ENCODE data around the gene CNTROB. TPM values are rescaled to one million over a fixed set of nuclear protein-coding genes. Genes with fewer than 3 reads are reported as not detected.

Gene CNTROB
- total and polyA plus RNA-seq, 10 of the 15 experiments (the other 5 are each of a cell fraction or from before 2014, with no cell fraction given): 2.0 to 36.2 (median 28.2) TPM

DNA sequence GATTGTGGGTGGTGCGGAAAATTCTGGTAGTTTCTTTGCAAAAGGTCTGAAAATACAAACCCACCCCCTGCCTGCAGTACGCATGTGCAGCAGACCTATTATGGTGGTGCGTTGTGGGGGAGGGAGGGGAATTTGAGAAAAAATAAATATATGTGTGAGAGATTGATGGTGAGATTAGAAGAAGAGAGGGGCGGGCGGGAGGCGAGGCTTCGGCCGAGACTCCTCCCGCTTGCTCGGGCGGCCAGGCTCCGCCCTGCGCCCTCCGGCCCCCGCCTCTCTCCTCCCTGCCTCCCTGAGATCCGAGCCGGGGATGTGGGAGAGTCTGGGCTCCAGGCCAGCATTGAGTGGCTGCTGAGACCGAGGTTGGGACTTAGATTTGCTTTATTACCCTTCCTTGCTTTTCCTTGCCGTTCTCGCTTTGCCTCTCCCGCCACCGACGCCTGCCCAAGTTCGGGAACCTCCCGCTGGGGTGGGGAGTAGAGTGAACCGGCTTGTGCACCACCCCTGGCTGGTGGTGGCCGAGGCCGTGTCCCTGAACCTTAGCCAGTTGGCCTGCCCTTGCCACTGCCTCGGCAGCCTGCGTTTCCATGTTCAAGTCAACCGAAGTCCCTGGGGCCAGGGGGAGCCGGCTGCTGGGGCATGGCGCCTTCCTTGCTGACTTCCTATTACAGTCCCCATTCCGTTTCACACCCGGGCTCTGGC lies 44.4 kb upstream of the CNTROB start (continued):
- TF ChIP-seq ATF2 (IDR thresholded peaks at IDR 0.05; ENCODE audit: low read length): no peak
- no peak for TF ChIP-seq ATF7 (IDR thresholded peaks at IDR 0.05; ENCODE audit: low read depth)
- TF ChIP-seq TCF12 (IDR thresholded peaks at IDR 0.05; ENCODE audit: low read depth, low read length): no peak
- no peak for TF ChIP-seq GATAD2B (conservative IDR thresholded peaks at IDR 0.05; ENCODE audit: low read depth)
- TF ChIP-seq REST (IDR thresholded peaks at IDR 0.05; ENCODE audit: low read depth, low read length): no peak
- no peak for TF ChIP-seq POLR2AphosphoS2 (IDR thresholded peaks at IDR 0.05; ENCODE audit: low read depth, low read length)
- TF ChIP-seq YBX1 (IDR thresholded peaks at IDR 0.05): no peak
- no peak for TF ChIP-seq NFYB (IDR thresholded peaks at IDR 0.05; ENCODE audit: insufficient read depth, low read depth, low read length)
- 0 out of 2 replicates have a peak, but pooled peaks have one; percentile 31 for TF ChIP-seq NBN (IDR thresholded peaks at IDR 0.05)
- TF ChIP-seq CBFB (IDR thresholded peaks at IDR 0.05; ENCODE audit: low read depth): no peak
- TF ChIP-seq, protein P1, sequence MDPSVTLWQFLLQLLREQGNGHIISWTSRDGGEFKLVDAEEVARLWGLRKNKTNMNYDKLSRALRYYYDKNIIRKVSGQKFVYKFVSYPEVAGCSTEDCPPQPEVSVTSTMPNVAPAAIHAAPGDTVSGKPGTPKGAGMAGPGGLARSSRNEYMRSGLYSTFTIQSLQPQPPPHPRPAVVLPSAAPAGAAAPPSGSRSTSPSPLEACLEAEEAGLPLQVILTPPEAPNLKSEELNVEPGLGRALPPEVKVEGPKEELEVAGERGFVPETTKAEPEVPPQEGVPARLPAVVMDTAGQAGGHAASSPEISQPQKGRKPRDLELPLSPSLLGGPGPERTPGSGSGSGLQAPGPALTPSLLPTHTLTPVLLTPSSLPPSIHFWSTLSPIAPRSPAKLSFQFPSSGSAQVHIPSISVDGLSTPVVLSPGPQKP (IDR thresholded peaks at IDR 0.05; ENCODE audit: low read depth, low read length): no peak
- TF ChIP-seq SMAD1 (IDR thresholded peaks at IDR 0.05; ENCODE audit: low read depth, partially characterized antibody): no peak
- TF ChIP-seq NRF1 (conservative IDR thresholded peaks at IDR 0.05; ENCODE audit: low read depth, low read length): peak; percentile 72
- no peak for TF ChIP-seq IRF5 (IDR thresholded peaks at IDR 0.05; ENCODE audit: borderline replicate concordance)
- TF ChIP-seq KDM1A (IDR thresholded peaks at IDR 0.05; ENCODE audit: borderline replicate concordance): no peak
- TF ChIP-seq EP300 (IDR thresholded peaks at IDR 0.05; ENCODE audit: borderline replicate concordance in 1 of 2, control insufficient read depth in 1 of 2, low read depth in 2 of 2, low read length in 2 of 2): peak in 1 of 2 experiments; percentile 54; a peak in 2 of 4 replicates
- TF ChIP-seq TAF1 (IDR thresholded peaks at IDR 0.05; ENCODE audit: borderline replicate concordance, low read depth, low read length): peak; percentile 4; the same call in 1 of the 2 replicates
- TF ChIP-seq TCF7 (IDR thresholded peaks at IDR 0.05; ENCODE audit: borderline replicate concordance): no peak
- TF ChIP-seq BCL11A (IDR thresholded peaks at IDR 0.05; ENCODE audit: low read depth, low read length): no peak
- TF ChIP-seq RAD21 (IDR thresholded peaks at IDR 0.05; ENCODE audit: insufficient read depth, low read depth, low read length): no peak
- TF ChIP-seq HCFC1 (IDR thresholded peaks at IDR 0.05; ENCODE audit: low read length): no peak
